Fibroblast of skin of abdomen (primary cell): ENCODE results near the gene LRRC4C.
A peak's percentile ranks its signal among the peaks of the same experiment; 100 is the strongest.

Experiments used
- DNase-seq: peaks from one replicate; pipeline ENCODE4 v3.0.0-alpha.2; 2013

Gene LRRC4C

DNA sequence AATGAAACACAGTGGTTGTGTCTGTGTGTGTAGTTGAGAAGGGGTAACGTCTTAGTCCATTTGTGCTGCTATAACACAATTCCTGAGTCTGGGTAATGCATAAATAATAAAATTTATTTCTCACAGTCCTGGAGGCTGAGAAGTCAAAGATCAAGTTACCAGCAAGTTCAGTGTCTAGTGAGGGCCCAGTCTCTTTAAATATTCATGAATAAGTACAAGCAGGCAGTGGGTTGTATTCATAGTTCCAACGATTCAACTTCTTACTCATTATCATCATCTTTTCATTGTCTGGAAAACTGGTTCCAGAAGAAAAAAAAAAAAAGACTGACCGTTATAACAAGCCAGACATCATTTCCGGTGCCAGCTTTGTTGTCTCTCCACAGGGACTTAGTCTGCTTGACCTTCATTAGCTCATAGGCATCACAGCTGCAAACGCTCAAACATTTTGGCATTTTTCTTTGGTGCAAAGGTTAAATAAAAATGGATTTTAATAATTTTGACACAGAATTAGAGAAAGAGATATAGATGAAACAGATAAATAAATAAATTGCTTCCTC lies 1297.5 kb downstream of the LRRC4C start:
- no peak for DNase-seq

DNA sequence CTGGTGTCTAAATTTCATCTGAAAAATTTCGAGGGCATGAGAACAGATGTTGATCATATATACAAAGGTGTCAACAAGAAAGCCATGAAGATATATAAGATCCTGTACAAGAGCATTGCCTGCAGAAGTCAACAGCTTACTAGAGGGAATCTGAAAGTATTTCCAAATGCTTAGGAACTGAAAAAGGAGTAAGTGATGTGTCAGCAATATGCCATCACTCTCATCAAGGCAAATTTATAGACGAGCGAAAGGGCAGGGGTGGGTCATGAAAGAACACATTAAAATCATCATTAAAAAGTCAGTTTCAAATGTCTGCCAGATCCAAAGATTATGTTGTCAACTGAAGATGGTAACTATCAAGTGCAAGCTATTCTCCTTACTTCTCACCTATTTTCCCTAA lies 1299.0 kb downstream of the LRRC4C start:
- DNase-seq, result no peak

DNA sequence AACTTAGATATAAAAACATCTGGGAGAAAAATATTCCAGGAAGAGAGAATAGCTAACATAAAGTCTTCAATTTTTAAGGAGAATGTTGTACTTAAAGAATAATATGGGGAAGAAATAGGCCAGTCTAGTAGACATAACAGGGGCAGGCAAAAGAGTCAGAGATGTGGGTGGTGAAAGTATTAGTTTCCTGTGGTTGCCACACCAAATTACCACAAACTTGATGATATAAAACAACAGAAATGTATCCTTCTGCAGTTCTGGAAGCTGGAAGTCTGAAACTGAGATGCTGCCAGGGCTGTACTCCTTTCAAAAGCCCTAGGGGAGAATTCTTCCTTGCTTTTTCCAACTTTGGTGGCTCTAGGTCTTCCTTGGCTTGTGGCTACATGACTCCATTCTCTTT lies 1309.7 kb downstream of the LRRC4C start:
- DNase-seq, result peak; percentile 31

DNA sequence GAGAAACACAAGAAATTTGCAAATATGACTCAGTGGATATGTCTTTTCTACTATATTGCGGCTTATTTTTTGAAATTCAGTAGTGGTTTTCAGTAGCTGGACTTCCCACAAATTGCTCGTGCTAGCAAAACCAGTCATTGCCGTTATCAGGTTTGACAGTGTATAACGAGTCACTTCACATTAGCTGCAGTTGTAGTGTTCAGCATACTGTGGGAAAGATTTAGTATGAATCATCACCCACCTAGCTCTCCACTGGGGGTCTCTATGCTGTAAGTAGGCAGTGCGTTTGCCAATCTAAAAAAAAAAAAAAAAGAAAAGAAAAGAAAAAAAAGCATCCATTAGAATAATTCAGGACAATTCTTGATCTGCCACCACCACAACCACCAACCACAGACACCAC lies 1318.9 kb downstream of the LRRC4C start:
- peak; percentile 5 for DNase-seq

DNA sequence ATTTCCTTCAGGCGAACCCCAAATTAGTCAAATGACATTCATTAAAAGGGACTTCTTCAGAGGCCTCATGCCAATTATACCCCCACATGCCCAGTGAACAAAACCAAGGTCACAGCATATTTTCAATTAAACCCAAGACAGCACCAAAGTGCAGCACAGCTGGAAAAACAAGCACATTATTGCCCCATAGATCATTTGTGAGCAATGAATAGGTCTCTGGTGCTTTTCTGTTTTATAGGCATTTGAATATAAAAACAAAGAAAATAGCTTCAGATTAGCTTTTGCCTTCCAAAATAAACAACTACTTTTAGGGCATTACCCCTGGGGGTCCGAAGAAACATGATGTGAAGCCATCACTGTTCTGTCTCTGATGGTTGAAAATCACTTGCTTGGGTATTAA lies 1319.9 kb downstream of the LRRC4C start:
- DNase-seq, result no peak

DNA sequence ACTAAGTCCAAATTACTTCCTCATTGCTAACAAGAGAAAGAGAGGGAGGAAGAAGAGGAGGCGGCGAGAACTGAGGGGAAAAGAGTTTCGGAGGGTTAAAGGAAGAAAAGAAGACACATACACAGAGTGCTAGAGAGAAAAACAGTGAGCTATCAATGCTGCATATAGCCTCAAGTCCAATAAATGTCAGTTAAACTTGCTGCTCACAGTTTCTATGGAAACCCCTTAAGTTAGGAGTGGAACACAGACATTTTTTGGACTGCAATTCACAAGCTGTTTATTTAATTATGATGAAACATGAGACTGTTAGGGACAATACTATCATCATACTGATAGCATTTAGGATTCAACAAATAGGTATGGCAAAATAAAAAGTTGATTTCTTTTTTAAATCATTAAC lies 1320.4 kb downstream of the LRRC4C start:
- DNase-seq, result no peak

DNA sequence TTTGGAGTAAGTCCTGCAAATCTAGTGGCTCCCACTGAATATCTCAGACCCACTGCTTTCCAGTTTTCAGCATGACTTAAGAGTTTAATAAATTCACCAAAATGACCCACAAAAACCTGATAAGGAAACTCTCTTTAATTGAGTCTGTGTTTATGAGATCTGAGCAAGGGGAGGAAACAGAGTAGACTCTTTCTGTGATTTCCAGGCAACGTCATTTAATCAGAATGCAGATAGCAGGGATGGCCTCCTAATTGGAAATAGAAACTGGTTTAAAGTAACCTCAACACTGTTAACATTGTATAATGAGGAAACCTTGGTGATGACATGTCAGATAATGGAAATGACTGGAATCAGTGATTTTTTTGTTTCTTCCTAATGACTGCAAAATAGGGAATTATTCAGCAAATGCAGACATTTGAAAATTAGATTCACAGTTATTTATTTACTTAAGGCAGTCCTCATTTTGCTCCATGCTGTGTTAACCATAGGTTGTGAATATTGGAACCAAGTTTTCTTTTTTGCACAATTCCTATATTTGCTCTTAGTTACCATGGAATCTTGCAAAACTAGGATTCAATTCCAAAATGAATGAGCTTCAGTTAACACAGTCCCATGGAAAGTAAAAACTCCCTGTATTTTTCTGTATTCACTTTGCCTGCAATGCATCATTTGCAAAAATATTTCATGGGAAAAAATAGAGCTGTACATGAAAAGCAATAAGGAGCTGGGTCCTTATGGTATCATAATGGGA lies 1324.5 kb downstream of the LRRC4C start:
- no peak for DNase-seq

DNA sequence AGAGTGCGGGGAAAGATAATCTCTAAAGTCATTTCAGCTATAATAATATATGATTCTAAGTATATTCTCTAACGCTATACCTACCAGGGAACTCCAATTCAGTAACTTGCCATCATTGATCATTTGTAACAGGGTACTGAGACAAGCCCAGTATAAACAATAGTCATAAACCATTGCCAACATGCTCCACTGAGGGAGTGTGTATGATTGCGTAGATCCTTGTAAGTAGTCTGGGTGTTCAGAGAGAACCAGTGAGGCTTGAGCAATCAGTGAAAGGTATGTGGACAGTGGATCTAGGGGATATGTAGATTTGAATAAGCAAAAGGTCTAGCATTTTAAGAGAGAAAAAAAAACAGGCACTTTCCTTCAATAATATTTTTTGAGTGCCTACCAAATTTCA lies 1326.0 kb downstream of the LRRC4C start:
- DNase-seq, result no peak

DNA sequence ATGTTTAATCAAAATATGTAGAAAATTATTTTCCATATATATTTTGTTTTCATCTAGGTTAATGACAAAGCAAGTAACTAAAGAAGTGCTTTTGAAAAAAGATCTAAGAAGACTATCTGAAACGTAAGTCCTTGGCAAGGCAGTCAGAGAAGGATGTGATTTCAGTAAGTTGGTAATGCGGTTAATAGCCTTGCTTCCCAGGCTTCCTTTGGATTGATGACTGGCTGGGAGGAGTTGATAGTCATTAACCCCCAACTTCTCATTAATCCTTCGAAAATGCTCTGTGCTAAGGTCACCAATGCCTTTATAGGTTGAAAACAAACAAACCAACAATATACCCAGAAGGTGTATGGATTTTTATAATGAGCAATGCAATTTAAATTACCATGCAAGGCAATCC lies 1326.5 kb downstream of the LRRC4C start:
- no peak for DNase-seq

DNA sequence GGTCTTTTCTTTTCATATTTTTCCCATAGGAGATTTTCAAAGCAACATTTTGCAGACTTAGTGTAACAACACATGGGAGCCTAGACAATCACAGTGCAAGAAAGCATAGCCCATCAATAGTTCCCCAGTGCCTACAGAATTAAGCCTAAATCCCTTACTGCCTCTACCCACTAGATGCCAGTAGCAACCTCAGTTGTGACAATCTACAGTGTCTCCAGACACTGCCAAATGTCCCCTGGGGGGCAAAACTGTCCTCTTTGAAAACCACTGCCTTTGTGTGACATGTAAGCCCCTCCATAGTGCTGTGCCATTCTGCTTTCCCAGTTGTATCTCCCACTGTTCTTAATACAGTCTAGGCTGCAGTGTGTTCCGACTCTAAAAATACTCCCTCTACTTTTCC lies 1329.0 kb downstream of the LRRC4C start:
- DNase-seq, result no peak

DNA sequence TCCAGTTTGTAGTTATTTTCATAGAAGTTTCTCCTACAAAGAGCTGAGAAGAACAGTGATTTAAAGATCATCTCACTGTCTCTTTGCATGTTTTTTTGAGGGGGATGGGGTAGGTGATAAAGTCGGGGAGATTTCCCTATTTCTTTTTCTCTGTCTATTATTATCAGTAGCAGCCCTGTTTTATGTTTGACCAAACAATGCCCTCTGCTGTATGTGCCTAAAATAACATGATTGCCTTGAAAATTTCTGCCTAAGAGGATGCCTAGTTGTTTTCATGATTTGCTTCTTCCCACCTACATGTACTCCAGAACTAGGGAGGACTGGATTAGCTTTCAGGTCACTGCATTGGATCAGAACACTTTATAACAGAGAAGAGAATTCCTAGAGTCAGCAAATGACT lies 1330.2 kb downstream of the LRRC4C start:
- no peak for DNase-seq

DNA sequence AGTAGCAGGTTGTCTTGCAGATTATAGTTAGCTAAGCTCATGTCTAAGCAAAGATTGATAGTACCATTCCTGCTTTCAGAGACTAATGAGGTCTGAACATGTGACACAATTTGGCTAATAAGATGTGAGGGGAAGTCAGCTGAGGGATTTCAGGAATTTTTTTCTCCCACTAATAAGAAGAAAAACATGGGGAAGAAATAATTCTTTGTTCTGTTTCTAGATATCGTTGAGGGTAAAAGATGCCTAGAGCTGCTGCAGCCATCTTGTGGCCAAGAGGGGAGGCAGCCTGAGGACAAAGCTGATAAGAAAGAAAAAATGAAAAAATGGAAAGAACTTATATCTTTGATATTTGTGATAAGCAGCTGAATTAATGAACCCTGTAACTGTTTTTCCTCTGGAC lies 1334.4 kb downstream of the LRRC4C start:
- no peak for DNase-seq

DNA sequence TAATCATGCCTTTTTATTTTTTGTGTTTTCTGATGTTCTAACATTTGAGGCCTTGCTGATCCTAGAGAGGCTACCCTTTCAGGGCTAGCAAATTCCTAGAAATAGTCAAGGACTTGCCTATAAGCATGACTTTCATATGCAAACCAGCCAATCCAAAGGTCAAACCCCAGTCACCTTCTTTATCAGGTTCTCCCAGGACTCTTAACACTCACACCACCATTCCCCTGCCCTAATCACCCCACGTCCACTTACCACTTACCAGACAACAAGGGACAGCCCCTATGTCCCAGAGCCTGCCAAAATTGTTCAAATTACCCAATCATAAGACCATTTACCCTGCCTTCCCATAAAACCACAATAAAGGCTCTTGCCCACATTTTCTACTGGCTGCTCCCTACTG lies 1339.8 kb downstream of the LRRC4C start:
- no peak for DNase-seq

DNA sequence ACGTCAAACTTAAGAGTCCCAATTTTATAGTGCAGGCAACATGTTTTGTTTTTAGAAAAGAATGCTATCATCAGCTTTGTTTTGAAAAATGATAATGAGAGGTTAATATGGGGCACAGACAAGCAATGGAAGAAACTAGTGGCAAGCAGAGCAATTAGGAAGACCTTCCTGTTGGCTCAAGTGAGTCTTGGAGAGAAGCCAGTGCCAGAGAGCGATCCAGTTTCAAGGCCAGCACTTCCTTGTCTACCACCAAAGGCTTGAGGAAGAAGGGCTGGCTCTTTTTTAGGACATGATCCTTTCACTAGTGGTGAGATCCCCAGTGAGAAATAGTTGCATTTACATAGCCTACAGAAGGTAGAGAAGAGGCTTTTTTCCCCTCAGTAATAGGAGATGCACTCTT lies 1340.7 kb downstream of the LRRC4C start:
- DNase-seq, result no peak

DNA sequence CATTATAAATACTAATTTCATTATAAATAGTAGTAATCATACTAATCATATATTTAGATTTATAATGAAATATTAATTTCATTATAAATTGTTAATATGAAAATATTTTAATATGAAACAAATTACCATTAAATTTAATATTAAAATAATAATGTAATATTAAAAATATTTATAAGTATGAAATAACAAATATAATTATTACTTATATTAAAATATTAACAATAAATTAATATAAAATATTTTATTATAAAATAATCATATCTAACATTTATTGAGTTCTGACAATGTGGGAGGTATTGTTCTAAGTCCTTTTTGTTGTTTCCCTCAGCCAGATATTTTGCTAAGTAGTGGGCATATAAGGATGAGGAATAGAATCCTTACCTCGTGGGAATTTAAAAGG lies 1341.4 kb downstream of the LRRC4C start:
- DNase-seq, result no peak

DNA sequence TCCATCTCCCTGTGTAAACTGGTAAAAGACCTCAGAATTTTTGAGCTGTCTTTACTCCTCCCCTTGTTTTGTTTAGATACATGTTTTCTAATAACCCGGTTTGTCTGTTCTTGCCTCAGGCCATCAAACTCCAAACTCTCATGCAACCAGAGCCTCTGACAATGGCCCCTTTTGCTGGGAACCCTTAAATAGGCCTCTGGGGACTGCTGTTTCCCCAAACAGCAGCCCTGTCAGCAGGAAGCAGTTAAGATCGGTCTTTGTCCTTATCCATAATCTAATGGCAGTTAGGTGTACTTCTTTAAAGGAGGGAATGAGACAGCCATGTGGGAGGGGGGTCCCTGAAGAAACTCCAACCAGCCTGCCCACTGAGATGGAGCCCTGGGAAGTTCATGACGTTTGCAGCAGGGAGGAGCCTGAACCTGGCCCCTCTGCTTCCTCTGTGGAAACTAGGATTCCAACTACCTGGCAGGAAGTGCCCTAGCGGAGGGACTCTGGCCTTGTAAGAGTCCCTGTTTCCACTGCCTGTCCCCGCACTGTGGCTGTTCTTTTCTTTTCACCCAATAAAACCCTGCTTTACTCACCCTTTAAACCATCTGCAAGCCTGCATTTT lies 1354.4 kb downstream of the LRRC4C start:
- DNase-seq, result no peak

DNA sequence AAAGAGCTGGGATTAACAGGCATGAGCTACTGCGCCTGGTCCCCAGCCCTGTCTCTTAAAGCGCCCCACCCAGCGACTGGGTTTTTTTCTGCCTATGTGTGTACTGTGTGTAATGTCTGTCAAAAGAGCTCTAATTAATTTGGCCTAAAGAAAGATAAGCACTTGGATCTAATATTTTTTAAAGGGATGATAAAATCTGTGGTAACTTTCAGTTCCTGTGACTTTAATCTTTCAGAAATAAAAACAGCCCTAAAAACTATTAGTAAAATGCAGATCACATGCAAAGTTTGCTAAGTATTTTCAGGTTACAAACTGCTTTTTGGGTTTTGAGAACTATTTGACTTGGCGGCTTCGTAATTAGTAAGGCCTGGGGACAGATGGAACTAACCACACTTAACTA lies 1358.7 kb downstream of the LRRC4C start:
- DNase-seq, result no peak

DNA sequence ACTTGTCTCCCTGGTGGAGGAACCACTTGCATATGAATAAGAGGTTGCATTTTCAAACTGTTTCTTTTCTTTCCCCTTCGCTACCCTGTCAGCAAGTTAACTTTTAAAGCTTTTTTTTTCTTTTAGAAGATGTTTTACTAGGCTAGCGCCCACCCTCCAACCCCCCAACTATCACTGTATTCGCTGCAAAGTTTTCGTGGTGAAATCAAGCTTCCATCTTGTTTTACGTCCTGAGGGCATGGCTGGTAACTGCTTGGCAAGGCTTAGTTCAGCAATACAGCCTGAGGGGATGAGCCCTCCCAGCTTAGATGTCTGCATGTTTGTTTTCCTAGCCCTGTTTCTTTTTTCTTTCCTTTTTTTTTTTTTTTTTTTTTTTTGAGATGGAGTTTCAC lies 1359.3 kb downstream of the LRRC4C start:
- DNase-seq, result no peak

DNA sequence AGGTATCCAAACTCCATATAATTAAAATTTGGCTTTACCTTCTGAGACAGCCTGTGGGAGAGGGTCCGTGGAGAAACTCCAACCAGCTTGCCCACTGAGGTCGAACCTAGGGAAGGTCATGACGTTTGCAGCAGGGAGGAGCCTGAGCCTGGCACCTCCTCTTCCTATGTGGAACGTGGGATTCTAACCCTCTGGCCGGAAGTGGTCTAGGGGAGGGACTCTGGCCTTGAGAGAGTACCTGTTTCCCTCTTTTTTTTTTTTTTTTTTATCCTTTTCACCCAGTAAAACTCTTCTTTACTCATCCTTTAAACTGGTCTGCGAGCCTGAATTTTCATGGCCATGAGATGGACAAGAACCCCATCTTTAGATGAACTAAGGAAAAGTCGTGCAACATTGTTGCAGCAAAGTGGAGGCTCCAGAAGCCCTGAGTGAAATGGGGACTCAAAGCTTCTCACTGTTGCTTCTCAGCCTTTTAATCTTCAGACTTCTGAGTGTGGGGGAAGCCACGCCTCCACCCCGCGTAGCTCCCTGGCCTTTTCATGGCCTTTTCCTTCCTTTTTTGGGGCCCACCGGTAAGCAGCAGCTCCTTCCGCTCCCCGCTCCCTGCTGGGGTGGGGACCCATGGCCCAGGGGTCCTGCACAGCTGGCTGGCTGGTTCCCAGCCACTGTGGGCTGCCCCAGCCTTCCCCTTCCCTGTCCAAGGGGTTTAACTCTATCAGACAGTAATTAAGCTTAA lies 1359.9 kb downstream of the LRRC4C start:
- DNase-seq, result no peak

DNA sequence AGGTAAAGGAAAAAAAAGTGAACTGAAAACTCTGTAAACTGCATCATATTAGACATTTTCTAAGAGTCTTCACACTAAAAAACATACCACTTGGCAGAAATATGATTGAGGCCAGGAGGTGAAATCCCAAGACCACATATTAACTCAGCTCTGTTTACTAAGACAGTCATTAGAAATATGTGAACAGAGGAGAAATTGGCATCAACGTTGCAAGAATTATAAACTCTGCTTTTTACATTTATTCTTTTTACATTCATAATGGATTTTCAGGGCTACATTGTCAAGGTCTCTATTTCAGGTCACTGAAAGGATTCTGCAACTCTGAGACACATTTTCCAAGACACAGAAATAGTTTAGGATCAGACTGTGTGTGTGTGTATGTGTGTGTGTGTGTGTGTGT lies 1364.0 kb downstream of the LRRC4C start:
- DNase-seq, result no peak

DNA sequence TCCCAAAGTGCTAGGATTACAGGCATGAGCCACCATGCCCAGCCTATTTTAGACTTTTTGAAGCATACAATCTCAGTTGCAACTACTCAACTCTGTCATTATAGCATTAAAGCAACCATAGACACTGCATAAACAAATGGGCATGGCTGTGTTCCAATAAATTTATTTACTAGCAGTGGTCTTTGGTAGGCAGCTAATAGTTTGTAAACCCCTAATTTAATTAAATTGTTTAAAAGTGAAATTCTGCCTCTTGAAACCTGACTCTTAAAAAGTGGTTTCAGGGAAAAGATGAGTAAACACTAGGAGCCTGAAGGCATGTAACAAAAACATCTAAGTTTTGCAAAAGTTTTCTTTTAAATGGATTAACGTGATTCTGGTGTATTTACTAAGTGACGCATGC lies 1364.5 kb downstream of the LRRC4C start:
- DNase-seq, result no peak

DNA sequence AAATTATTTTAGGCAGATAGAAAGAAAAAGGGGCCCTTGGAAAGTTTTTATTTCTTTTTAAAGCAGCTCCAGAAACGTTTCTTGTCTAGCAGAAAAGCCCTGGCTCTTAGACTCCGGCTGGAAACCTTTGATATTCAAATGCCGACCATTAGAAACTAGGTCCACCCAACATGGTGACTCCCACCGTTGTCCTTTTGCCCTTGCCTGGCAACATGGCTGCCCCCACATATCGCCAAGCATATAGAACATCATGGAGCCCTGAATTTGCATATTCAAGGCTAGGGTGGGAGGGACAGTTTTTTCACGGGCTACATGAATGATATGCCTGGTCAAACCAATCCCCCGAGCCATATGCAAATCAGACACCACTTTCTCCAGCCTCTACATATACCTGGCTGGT lies 1379.0 kb downstream of the LRRC4C start:
- DNase-seq, result no peak
